VCaP (cell line): Measurements from ENCODE around the gene ZCCHC9.
"Not testable (repeated sequence)": the region's sequence is repeated elsewhere in the genome, so short reads cannot be mapped to it uniquely, and the experiment has no call there.

Source experiments
- H3K27ac ChIP-seq: fragments of 450-650 bp; 2 replicates; pipeline ENCODE4 v1.5.1; 2017
- CTCF ChIP-seq: fragments of 450-650 bp; conservative IDR thresholded peaks from 2 replicates; pipeline ENCODE4 v1.5.1; 2017; ENCODE audit warnings: mild to moderate bottlenecking, moderate library complexity

Gene ZCCHC9

GRCh38 chr5:81292130-81292529 is 9.3 kb upstream of the ZCCHC9 start:
- H3K27ac ChIP-seq = no peak overlapping the region
- TF ChIP-seq CTCF = no peak

- H3K27ac ChIP-seq = not testable (repeated sequence)
Measured at GRCh38 chr5:81294021-81294420, 7.4 kb upstream of the ZCCHC9 start.

- no peak overlapping the region for H3K27ac ChIP-seq
- no peak for TF ChIP-seq CTCF
Measured at GRCh38 chr5:81297531-81297930, 3.9 kb upstream of the ZCCHC9 start.

GRCh38 chr5:81300921-81301270 is 491 bp upstream of the ZCCHC9 start:
- H3K27ac ChIP-seq = peak overlapping the region; percentile 83
- no peak for TF ChIP-seq CTCF

- H3K27ac ChIP-seq = no peak overlapping the region
- no peak for TF ChIP-seq CTCF
Measured at GRCh38 chr5:81302596-81302995, 1.2 kb downstream of the ZCCHC9 start.

GRCh38 chr5:81303563-81303962 is 2.2 kb downstream of the ZCCHC9 start:
- H3K27ac ChIP-seq = peak overlapping the region; percentile 41; the same call in 1 of the 2 replicates
- TF ChIP-seq CTCF = no peak

GRCh38 chr5:81305785-81306184 is 4.4 kb downstream of the ZCCHC9 start:
- no peak overlapping the region for H3K27ac ChIP-seq
- no peak for TF ChIP-seq CTCF

- no peak for TF ChIP-seq CTCF
- no peak overlapping the region for H3K27ac ChIP-seq
Measured at GRCh38 chr5:81308836-81309235, 7.4 kb downstream of the ZCCHC9 start.
